ENCODE measurements around the gene NEDD4L. TPM values are rescaled to one million over a fixed set of nuclear protein-coding genes. Genes with fewer than 3 reads are reported as not detected.

The NEDD4L gene
- total and polyA plus RNA-seq, 2 experiments from 2014 or later, result 36.2 to 72.3 TPM

- TF ChIP-seq NANOG (IDR thresholded peaks at IDR 0.05; ENCODE audit: borderline replicate concordance), result no peak
- no peak for TF ChIP-seq CREB1 (CRISPR knock-in tag; IDR thresholded peaks at IDR 0.05; ENCODE audit: low read depth)
These were observed 275.7 kb downstream of the NEDD4L start (continued) for GRCh38 chr18:58319719-58320118.

- peaks cover 25% of the 10 kb centered on the region for H3K79me2 ChIP-seq (replicated peaks; ENCODE audit: insufficient read depth)
- H3K4me3 Mint-ChIP-seq, result no peak overlapping the region
- DNase-seq (ENCODE audit: low spot score) (no peak), ATAC-seq (no peak)
- peaks cover 5% of the 10 kb centered on the region for H3K27me3 Mint-ChIP-seq (ENCODE audit: insufficient read depth, low read depth, poor library complexity)
- H3K4me3 ChIP-seq, result no peak overlapping the region
- peaks cover 15% of the 10 kb centered on the region for H3K4me1 Mint-ChIP-seq
- no peak overlapping the region for H3K4me2 ChIP-seq
- H3K27me3 ChIP-seq (ENCODE audit: insufficient read depth), result no peaks in the 10 kb centered on the region
- H4K20me1 ChIP-seq (replicated peaks; ENCODE audit: insufficient read depth), result peaks cover 2% of the 10 kb centered on the region; the same call in 1 of the 2 replicates
- H3F3A ChIP-seq (replicated peaks; ENCODE audit: low read depth), result no peaks in the 10 kb centered on the region
- H3K4me1 ChIP-seq (ENCODE audit: insufficient read depth), result peaks cover 12% of the 10 kb centered on the region
- H3K27ac Mint-ChIP-seq, result no peak overlapping the region
- H3K36me3 ChIP-seq (ENCODE audit: insufficient read depth), result 0 out of 2 replicates have a peak, but pooled peaks cover 5% of the 10 kb centered on the region
- H3K9me2 ChIP-seq (ENCODE audit: insufficient read depth), result no peaks in the 10 kb centered on the region
- H3K27ac ChIP-seq (ENCODE audit: low read depth), result no peak overlapping the region
- H3K36me3 Mint-ChIP-seq (ENCODE audit: low read depth), result peaks cover 12% of the 10 kb centered on the region
- no peaks in the 10 kb centered on the region for H3K9me3 Mint-ChIP-seq
- H2AFZ ChIP-seq, result no peak overlapping the region
- TF ChIP-seq, protein P1, sequence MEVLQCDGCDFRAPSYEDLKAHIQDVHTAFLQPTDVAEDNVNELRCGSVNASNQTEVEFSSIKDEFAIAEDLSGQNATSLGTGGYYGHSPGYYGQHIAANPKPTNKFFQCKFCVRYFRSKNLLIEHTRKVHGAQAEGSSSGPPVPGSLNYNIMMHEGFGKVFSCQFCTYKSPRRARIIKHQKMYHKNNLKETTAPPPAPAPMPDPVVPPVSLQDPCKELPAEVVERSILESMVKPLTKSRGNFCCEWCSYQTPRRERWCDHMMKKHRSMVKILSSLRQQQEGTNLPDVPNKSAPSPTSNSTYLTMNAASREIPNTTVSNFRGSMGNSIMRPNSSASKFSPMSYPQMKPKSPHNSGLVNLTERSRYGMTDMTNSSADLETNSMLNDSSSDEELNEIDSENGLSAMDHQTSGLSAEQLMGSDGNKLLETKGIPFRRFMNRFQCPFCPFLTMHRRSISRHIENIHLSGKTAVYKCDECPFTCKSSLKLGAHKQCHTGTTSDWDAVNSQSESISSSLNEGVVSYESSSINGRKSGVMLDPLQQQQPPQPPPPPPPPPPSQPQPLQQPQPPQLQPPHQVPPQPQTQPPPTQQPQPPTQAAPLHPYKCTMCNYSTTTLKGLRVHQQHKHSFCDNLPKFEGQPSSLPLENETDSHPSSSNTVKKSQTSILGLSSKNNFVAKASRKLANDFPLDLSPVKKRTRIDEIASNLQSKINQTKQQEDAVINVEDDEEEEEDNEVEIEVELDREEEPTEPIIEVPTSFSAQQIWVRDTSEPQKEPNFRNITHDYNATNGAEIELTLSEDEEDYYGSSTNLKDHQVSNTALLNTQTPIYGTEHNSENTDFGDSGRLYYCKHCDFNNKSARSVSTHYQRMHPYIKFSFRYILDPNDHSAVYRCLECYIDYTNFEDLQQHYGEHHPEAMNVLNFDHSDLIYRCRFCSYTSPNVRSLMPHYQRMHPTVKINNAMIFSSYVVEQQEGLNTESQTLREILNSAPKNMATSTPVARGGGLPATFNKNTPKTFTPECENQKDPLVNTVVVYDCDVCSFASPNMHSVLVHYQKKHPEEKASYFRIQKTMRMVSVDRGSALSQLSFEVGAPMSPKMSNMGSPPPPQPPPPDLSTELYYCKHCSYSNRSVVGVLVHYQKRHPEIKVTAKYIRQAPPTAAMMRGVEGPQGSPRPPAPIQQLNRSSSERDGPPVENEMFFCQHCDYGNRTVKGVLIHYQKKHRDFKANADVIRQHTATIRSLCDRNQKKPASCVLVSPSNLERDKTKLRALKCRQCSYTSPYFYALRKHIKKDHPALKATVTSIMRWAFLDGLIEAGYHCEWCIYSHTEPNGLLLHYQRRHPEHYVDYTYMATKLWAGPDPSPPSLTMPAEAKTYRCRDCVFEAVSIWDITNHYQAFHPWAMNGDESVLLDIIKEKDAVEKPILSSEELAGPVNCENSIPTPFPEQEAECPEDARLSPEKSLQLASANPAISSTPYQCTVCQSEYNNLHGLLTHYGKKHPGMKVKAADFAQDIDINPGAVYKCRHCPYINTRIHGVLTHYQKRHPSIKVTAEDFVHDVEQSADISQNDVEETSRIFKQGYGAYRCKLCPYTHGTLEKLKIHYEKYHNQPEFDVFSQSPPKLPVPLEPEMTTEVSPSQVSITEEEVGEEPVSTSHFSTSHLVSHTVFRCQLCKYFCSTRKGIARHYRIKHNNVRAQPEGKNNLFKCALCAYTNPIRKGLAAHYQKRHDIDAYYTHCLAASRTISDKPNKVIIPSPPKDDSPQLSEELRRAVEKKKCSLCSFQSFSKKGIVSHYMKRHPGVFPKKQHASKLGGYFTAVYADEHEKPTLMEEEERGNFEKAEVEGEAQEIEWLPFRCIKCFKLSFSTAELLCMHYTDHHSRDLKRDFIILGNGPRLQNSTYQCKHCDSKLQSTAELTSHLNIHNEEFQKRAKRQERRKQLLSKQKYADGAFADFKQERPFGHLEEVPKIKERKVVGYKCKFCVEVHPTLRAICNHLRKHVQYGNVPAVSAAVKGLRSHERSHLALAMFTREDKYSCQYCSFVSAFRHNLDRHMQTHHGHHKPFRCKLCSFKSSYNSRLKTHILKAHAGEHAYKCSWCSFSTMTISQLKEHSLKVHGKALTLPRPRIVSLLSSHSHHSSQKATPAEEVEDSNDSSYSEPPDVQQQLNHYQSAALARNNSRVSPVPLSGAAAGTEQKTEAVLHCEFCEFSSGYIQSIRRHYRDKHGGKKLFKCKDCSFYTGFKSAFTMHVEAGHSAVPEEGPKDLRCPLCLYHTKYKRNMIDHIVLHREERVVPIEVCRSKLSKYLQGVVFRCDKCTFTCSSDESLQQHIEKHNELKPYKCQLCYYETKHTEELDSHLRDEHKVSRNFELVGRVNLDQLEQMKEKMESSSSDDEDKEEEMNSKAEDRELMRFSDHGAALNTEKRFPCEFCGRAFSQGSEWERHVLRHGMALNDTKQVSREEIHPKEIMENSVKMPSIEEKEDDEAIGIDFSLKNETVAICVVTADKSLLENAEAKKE (CRISPR knock-in tag; IDR thresholded peaks at IDR 0.05), result no peak
- TF ChIP-seq POLR2AphosphoS5 (IDR thresholded peaks at IDR 0.05; ENCODE audit: low read depth) (no peak), ZNF331 (CRISPR knock-in tag; IDR thresholded peaks at IDR 0.05; ENCODE audit: low read depth) (no peak), EZH2phosphoT487 (IDR thresholded peaks at IDR 0.05; ENCODE audit: unreplicated experiment) (no peak), STAT1 (IDR thresholded peaks at IDR 0.05; ENCODE audit: unreplicated experiment) (no peak), EZH2 (IDR thresholded peaks at IDR 0.05; ENCODE audit: low read depth, unreplicated experiment) (no peak), CTCF (conservative IDR thresholded peaks at IDR 0.05; ENCODE audit: low read depth in 2 of 2) (no peak), CREB1 (CRISPR knock-in tag; IDR thresholded peaks at IDR 0.05; ENCODE audit: low read depth) (no peak), ZNF114 (CRISPR knock-in tag; IDR thresholded peaks at IDR 0.05) (no peak), JUNB (IDR thresholded peaks at IDR 0.05; ENCODE audit: unreplicated experiment) (no peak)
- TF ChIP-seq, protein P2, sequence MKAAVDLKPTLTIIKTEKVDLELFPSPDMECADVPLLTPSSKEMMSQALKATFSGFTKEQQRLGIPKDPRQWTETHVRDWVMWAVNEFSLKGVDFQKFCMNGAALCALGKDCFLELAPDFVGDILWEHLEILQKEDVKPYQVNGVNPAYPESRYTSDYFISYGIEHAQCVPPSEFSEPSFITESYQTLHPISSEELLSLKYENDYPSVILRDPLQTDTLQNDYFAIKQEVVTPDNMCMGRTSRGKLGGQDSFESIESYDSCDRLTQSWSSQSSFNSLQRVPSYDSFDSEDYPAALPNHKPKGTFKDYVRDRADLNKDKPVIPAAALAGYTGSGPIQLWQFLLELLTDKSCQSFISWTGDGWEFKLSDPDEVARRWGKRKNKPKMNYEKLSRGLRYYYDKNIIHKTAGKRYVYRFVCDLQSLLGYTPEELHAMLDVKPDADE (IDR thresholded peaks at IDR 0.05), result no peak
- TF ChIP-seq, protein P3, sequence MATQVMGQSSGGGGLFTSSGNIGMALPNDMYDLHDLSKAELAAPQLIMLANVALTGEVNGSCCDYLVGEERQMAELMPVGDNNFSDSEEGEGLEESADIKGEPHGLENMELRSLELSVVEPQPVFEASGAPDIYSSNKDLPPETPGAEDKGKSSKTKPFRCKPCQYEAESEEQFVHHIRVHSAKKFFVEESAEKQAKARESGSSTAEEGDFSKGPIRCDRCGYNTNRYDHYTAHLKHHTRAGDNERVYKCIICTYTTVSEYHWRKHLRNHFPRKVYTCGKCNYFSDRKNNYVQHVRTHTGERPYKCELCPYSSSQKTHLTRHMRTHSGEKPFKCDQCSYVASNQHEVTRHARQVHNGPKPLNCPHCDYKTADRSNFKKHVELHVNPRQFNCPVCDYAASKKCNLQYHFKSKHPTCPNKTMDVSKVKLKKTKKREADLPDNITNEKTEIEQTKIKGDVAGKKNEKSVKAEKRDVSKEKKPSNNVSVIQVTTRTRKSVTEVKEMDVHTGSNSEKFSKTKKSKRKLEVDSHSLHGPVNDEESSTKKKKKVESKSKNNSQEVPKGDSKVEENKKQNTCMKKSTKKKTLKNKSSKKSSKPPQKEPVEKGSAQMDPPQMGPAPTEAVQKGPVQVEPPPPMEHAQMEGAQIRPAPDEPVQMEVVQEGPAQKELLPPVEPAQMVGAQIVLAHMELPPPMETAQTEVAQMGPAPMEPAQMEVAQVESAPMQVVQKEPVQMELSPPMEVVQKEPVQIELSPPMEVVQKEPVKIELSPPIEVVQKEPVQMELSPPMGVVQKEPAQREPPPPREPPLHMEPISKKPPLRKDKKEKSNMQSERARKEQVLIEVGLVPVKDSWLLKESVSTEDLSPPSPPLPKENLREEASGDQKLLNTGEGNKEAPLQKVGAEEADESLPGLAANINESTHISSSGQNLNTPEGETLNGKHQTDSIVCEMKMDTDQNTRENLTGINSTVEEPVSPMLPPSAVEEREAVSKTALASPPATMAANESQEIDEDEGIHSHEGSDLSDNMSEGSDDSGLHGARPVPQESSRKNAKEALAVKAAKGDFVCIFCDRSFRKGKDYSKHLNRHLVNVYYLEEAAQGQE (IDR thresholded peaks at IDR 0.05; ENCODE audit: unreplicated experiment), result no peak
These were observed 277.0 kb downstream of the NEDD4L start for GRCh38 chr18:58320907-58321561.
